Progenitor cell of endocrine pancreas (in vitro differentiated cells): ENCODE data around the gene STARD13. TPM values are rescaled to one million over a fixed set of nuclear protein-coding genes. Genes with fewer than 3 reads are reported as not detected.

Experiments
- DNase-seq: peaks from one replicate; pipeline ENCODE4 v3.0.0; 2021; ENCODE audit warnings: low spot score; ENCODE audit not compliant: unreplicated experiment
- H3K27ac Mint-ChIP-seq: 2 replicates; pipeline ENCODE4 v1.8.0; 2021; ENCODE audit warnings: mild to moderate bottlenecking, moderate library complexity, mixed read lengths
- H3K27me3 Mint-ChIP-seq: 2 replicates; pipeline ENCODE4 v1.8.0; 2021; ENCODE audit warnings: mixed read lengths
- H3K36me3 Mint-ChIP-seq: 2 replicates; pipeline ENCODE4 v1.8.0; 2022; ENCODE audit warnings: mixed read lengths; ENCODE audit not compliant: insufficient read depth
- H3K4me1 Mint-ChIP-seq: 2 replicates; pipeline ENCODE4 v1.8.0; 2021; ENCODE audit warnings: low read depth, mixed read lengths
- H3K4me3 Mint-ChIP-seq: 2 replicates; pipeline ENCODE4 v1.8.0; 2021; ENCODE audit warnings: low read depth, mild to moderate bottlenecking, moderate library complexity, mixed read lengths
- H3K9me3 Mint-ChIP-seq: 2 replicates; pipeline ENCODE4 v1.8.0; 2021; ENCODE audit warnings: low read depth, mixed read lengths
- CTCF ChIP-seq: fragments of 200-600 bp; sonication (generic); IDR thresholded peaks from one replicate; pipeline ENCODE4 v1.5.0; 2021; ENCODE audit warnings: antibody characterized with exemption, mild to moderate bottlenecking; ENCODE audit not compliant: unreplicated experiment
- total RNA-seq: library from RNA; stranded (reverse); gene quantifications from 2 replicates; pipeline ENCODE4 v1.2.1, GENCODE V29; 2021

The STARD13 gene
- total RNA-seq, 1 donor from 2014 or later, result 11.7 TPM

GRCh38 chr13:33172400-33172799 lies 113.2 kb downstream of the STARD13 start:
- no peak for DNase-seq
- no peaks in the 10 kb centered on the region for H3K27me3 Mint-ChIP-seq
- no peak for TF ChIP-seq CTCF
- no peak overlapping the region for H3K27ac Mint-ChIP-seq
- H3K4me3 Mint-ChIP-seq, result no peak overlapping the region
- H3K9me3 Mint-ChIP-seq, result no peaks in the 10 kb centered on the region
- H3K4me1 Mint-ChIP-seq, result peaks cover 2% of the 10 kb centered on the region
- H3K36me3 Mint-ChIP-seq, result no peaks in the 10 kb centered on the region

- H3K4me1 Mint-ChIP-seq, result peaks cover 2% of the 10 kb centered on the region
These were observed 116.1 kb downstream of the STARD13 start for GRCh38 chr13:33169273-33169980.

GRCh38 chr13:33168321-33168960 lies 117.1 kb downstream of the STARD13 start:
- peaks cover 2% of the 10 kb centered on the region for H3K4me1 Mint-ChIP-seq
- no peaks in the 10 kb centered on the region for H3K27me3 Mint-ChIP-seq
- TF ChIP-seq CTCF, result no peak
- H3K9me3 Mint-ChIP-seq, result no peaks in the 10 kb centered on the region
- DNase-seq, result no peak
- no peak overlapping the region for H3K4me3 Mint-ChIP-seq
- H3K27ac Mint-ChIP-seq, result no peak overlapping the region
- H3K36me3 Mint-ChIP-seq, result peaks cover 5% of the 10 kb centered on the region

More at GRCh38 chr13:33169273-33169980, 116.1 kb downstream of the STARD13 start:
- no peak for TF ChIP-seq CTCF
- Mint-ChIP-seq H3K27me3 (no peaks in the 10 kb centered on the region), H3K36me3 (peaks cover 4% of the 10 kb centered on the region), H3K27ac (no peak overlapping the region), H3K4me3 (no peak overlapping the region), H3K9me3 (no peaks in the 10 kb centered on the region)
- no peak for DNase-seq

GRCh38 chr13:33167491-33167890 lies 118.1 kb downstream of the STARD13 start:
- DNase-seq, result no peak
- Mint-ChIP-seq H3K9me3 (peaks cover 4% of the 10 kb centered on the region), H3K4me1 (peaks cover 2% of the 10 kb centered on the region), H3K4me3 (no peak overlapping the region), H3K27ac (no peak overlapping the region), H3K36me3 (peaks cover 10% of the 10 kb centered on the region), H3K27me3 (no peaks in the 10 kb centered on the region)
- no peak for TF ChIP-seq CTCF

GRCh38 chr13:33165787-33166186 lies 119.8 kb downstream of the STARD13 start:
- TF ChIP-seq CTCF, result no peak
- Mint-ChIP-seq H3K9me3 (peaks cover 13% of the 10 kb centered on the region), H3K27ac (no peak overlapping the region), H3K4me1 (peaks cover 2% of the 10 kb centered on the region), H3K27me3 (no peaks in the 10 kb centered on the region), H3K4me3 (no peak overlapping the region), H3K36me3 (peaks cover 17% of the 10 kb centered on the region)
- DNase-seq, result no peak
